ENCODE measurements around the gene NBAS.

DNA sequence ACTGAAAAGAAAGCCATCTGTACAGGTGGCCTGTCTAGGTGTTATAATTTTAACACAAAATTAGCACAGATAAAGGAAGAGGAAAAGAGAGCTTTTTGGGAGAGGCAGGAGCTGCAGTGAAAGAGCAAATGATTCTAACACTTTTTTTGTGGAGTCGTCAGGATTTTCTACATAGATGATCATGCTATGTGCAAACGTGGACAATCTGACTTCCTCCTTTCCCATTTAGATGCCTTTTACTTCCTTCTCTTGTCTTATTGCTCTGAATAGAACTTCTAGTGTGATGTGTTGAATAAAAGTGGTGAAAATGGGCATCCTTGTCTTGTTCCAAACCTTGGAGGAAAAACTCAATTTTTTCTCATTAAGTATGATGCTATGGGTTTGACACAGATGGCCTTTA, 334.5 kb downstream of the NBAS start:
- TF ChIP-seq, protein P1, sequence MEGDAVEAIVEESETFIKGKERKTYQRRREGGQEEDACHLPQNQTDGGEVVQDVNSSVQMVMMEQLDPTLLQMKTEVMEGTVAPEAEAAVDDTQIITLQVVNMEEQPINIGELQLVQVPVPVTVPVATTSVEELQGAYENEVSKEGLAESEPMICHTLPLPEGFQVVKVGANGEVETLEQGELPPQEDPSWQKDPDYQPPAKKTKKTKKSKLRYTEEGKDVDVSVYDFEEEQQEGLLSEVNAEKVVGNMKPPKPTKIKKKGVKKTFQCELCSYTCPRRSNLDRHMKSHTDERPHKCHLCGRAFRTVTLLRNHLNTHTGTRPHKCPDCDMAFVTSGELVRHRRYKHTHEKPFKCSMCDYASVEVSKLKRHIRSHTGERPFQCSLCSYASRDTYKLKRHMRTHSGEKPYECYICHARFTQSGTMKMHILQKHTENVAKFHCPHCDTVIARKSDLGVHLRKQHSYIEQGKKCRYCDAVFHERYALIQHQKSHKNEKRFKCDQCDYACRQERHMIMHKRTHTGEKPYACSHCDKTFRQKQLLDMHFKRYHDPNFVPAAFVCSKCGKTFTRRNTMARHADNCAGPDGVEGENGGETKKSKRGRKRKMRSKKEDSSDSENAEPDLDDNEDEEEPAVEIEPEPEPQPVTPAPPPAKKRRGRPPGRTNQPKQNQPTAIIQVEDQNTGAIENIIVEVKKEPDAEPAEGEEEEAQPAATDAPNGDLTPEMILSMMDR (IDR thresholded peaks at IDR 0.05; ENCODE audit: insufficient read depth, low read length, poor library complexity, severe bottlenecking): no peak
- no peak for TF ChIP-seq EZH2phosphoT487 (conservative IDR thresholded peaks at IDR 0.05; ENCODE audit: low read length)

Data from SU-DHL-6 (cell line).